Activated CD8-positive, alpha-beta memory T cell treated with anti-CD3 and anti-CD28 coated beads, Interleukin-2, amount 50 U/mL, for 24 hours (primary cell): ENCODE data around the gene LOXHD1.

ENCODE experiments used
- DNase-seq: peaks from one replicate; pipeline ENCODE4 v3.0.0-alpha.2; 2020; ENCODE audit errors: extremely low read depth

LOXHD1 gene

GRCh38 chr18:46481048-46481846 lies 175.8 kb downstream of the LOXHD1 start:
- no peak for DNase-seq

- DNase-seq = no peak
These were observed 176.8 kb downstream of the LOXHD1 start for GRCh38 chr18:46480226-46480625.

DNA sequence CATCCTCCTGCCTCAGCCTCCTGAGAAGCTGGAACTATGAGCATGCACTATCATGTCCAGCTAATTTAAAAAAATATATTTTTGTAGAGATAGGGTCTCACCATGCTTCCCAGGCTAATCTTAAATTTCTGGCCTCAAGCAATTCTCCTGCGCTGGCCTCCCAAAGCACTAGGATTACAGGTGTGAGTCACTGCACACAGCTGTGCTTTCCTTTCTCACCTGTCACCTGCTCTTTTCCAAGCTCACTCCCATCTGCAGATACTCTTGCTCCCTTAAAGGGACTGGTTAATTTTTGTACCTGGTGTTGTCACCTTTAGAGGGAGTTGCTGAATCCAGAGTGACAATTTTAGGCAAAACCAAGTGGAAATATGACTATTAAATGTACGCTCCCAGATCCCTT lies 178.2 kb downstream of the LOXHD1 start:
- no peak for DNase-seq

- DNase-seq = no peak
These were observed 179.5 kb downstream of the LOXHD1 start for GRCh38 chr18:46477425-46478011.

DNA sequence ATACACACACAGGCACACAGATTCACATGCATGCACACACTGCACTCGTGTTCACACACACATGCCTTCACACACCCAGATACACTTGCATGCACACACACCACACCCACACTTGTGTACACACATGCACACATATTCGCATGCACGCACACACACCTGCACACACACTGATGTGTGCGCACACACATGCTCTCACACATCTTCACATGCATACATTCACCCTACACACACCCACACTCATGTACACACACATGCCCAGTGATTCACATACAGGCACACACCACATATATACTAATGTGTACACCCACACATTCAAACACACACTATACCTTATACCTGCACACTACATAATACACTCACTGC lies 181.6 kb downstream of the LOXHD1 start:
- DNase-seq = no peak

DNA sequence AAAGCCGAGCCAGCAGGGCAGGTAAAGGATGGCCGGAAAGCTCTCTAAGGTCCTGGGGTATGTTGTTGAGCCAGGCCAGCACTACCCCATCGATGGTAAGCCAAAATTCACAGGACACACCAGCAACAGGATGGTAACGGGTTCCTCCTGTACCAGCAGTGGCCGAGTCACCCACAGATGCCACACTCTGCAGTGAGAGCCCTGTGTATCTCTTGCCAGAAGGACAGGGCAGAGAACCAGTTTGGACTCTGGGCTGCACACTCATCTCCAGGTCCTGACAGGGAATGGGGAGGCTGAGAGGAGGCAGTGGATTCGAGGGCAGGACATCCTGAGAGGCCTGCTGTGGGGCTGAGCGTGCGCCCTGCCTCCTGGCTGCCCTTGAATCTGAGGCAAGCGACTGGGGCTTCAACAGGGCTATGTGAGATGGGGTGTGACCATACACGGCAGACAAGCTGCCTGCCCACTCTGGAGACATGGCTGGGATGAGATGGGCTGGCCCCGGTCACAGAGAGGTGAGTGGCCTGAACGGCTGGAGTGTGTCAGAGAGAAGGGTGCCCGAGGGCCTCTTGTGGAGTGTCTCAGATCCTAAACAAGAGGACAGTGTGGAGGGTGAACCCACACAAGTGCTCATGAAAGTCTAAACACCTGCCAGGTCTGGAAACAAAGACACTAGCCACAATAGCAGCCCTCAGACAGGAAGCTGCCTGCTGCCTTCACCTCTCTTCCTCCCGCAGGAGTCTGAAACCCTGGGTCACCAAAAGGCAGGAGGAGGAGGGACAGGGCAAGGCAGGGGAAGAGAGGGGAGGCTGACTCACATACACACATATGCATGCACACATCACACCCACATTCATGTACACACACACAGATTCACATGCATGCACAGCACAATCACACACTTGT lies 182.3 kb downstream of the LOXHD1 start:
- no peak for DNase-seq

DNA sequence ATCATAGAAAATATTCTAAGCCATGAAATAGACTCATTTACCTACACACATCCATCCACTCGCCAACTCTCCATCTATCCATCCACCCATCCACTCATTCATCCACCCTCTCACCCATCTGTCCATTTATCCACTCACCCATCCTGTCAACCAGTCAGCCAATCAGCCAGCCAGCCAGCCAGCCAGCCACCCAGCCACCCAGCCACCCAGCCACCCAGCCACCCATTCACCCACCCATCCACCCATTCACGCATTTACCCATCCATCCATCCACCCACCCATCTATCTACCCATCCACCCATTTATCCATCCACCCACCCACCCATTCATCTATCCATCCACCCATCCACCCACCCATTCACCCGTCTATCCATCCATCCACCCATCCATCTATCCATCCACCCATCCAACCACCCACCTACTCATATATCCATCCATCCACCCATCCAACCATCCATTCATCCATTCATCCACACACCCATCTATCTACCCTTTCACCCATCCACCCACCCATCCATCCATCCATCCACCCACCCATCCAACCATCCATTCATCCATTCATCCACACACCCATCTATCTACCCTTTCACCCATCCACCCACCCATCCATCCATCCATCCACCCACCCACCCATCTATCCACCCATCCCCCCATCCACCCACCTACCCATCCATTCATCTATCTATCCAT lies 185.1 kb downstream of the LOXHD1 start:
- no peak for DNase-seq

- no peak for DNase-seq
These were observed 186.3 kb downstream of the LOXHD1 start for GRCh38 chr18:46470714-46471113.

DNA sequence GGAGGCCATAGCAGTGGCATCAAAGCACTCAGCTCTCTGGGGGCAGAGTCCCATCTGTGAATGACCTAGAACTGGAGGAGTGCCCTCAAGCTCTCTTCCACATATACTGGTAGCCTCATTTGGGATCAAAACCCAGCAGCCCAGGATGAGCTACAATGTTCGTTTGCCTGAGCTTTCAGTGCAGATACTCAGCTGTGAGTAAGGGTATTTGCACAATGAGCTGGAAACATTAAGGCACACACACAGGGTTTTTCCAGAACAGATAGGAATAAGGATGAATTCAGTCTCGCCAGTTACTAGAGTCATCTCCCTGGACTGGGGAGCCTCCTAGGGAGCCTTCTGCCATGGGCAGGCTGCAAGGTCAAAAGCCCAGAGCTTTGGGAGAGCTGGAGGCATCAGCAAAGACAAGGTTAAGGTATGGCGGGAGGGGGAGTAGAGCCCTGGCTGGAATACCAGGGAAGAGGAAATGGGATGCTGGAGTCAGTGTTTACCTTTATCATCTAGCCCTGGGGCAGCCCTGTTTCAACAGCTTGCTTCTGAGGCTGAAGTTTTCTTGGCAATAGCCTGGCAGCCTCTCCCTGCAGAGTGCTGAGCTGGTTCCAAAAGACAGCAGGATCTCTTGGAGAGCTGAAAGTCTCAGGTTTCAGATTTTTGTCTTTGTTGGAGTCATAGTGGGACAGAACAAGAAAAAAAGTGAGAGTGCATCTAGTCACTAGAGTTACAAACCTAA lies 187.7 kb downstream of the LOXHD1 start:
- DNase-seq = no peak

GRCh38 chr18:46468426-46469180 lies 188.4 kb downstream of the LOXHD1 start:
- DNase-seq = no peak

- no peak for DNase-seq
These were observed 190.5 kb downstream of the LOXHD1 start for GRCh38 chr18:46466234-46467160.

DNA sequence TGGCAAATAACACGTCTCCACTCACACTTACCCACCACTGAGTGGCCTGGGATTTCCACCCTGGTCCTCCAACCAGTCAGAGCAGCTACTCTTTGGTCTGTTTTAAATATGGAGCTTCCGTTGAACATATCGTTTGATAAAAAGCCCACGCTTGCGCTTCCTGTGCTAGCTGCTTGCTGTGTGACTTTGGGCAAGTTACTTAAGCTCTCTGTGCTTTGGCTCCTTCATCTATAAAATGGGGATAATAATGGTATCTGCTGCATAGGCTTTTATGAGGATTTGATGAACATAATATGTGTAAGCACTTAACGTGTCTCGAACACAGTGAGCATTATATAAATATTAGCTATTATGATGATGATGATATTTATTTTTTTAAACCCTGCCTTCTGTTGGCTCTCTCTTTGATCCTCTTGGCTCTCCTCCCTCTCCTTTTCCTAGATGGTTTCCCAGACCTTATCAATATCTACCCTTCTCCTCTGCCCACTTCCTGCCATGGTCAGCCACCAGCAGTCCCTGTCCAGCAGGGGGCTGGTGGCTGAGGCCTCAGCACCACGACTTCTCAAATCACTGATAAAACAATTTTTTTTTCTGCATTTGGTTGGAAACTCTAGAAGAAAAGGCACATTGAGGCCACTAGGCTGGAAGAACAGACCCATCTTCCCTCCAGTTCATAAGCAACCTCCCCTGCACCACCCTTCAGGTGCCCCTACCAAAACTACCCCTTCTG lies 191.9 kb downstream of the LOXHD1 start:
- DNase-seq = no peak

GRCh38 chr18:46462523-46462922 lies 194.5 kb downstream of the LOXHD1 start:
- no peak for DNase-seq

- DNase-seq = no peak
These were observed 195.0 kb downstream of the LOXHD1 start for GRCh38 chr18:46461993-46462392.

DNA sequence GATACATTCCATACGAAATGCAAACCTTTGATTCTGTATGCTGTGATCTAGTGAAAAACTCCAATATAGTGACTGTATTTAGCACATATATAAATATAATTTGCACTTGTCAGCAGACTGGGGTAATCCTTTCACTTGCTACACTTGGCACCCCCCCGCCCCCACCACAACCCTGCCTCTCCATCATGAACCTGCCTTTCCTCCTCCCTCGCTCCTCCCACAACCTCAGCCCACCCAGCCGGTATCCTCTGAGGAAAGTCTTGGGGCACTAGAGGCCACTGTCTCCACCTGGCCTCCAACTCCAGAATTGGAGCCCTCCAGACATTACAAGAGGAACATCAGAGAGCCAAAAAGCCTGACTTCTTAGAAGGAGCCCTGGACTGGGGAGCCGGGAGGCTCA lies 196.3 kb downstream of the LOXHD1 start:
- no peak for DNase-seq

GRCh38 chr18:46459789-46460455 lies 197.1 kb downstream of the LOXHD1 start:
- no peak for DNase-seq

DNA sequence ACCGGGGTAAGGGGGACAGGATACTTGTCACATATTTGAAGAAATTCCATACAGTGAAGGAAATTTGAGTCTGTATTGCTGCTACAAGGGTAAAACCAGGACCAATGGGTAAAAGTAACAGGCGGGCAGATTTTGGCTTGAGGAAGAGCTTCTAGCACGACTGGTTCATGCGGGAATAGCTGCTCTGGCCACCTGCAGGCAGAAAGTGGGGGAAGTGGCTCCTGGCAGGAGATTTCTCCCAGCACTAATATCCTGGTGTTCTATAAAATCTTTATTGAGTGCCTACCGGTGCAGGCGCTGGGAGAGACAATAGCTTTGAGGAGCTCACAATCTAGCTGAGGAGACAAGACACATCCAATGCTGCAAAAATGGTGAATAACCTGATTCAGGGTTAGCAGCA lies 198.5 kb downstream of the LOXHD1 start:
- no peak for DNase-seq

DNA sequence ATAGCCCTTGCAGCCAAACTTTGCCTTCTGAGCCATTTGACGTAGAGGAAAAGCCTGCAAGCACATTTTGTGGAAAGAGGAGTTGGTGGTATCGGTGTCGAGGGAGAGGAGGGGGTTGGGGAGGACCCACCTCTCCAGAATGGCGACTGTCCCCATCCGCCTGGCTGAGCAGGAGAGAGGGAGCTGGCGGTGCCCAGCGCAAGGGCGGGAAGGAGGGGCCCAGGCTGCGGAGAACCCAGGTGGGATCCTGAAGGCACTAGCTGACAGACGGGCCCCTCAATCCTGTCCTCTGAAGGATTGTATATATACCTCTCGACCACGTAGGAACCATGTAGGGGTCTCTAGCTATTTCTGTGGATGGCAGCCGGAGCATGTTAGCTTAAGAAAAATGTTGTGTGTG lies 200.3 kb downstream of the LOXHD1 start:
- DNase-seq = no peak
